Neutrophil (primary cell): ENCODE results near the gene SMAGP.

Experiments
- H3K27ac ChIP-seq: fragments of 200-600 bp; sonication (generic); 2 replicates; pipeline ENCODE4 v1.5.1; 2016; ENCODE audit warnings: mild to moderate bottlenecking, moderate library complexity
- H3K27me3 ChIP-seq: fragments of 200-600 bp; sonication (generic); 2 replicates; pipeline ENCODE4 v1.6.0; 2016; ENCODE audit warnings: mild to moderate bottlenecking
- H3K36me3 ChIP-seq: fragments of 200-600 bp; sonication (generic); 2 replicates; pipeline ENCODE4 v1.5.1; 2017
- H3K4me1 ChIP-seq, 2 experiments: fragments of 200-600 bp in 1 of 2; sonication (generic) in 1 of 2; 1 replicate in 1 of 2; 2 replicates in 1 of 2; pipeline versions ENCODE4 v1.5.1 to v1.6.1; 2013 to 2016; ENCODE audit warnings: low read depth in 1 of 2, low read length in 1 of 2, mild to moderate bottlenecking in 1 of 2, moderate library complexity in 1 of 2; ENCODE audit not compliant: control insufficient read depth in 1 of 2, insufficient read depth in 1 of 2
- H3K4me3 ChIP-seq, 2 experiments: fragments of 200-600 bp in 1 of 2; sonication (generic) in 1 of 2; 1 replicate in 1 of 2; 2 replicates in 1 of 2; pipeline ENCODE4 v1.5.1; 2013 to 2016; ENCODE audit warnings: low read depth in 1 of 2, low read length in 1 of 2, mild to moderate bottlenecking in 1 of 2, moderate library complexity in 1 of 2
- H3K9me3 ChIP-seq: fragments of 200-600 bp; sonication (generic); 2 replicates; pipeline ENCODE4 v1.5.1; 2016
- CTCF ChIP-seq: fragments of 200-600 bp; sonication (generic); IDR thresholded peaks from 2 replicates; pipeline ENCODE4 v1.5.1; 2016; ENCODE audit warnings: antibody characterized with exemption

Gene SMAGP

GRCh38 chr12:51199366-51199945 is 70.8 kb downstream of the SMAGP start:
- TF ChIP-seq CTCF: no peak
- Histone ChIP-seq H3K4me3 (no peak overlapping the region), H3K27ac (no peak overlapping the region), H3K9me3 (no peaks in the 10 kb centered on the region), H3K4me1 (no peaks in the 10 kb centered on the region), H3K27me3 (no peaks in the 10 kb centered on the region), H3K36me3 (no peaks in the 10 kb centered on the region)

GRCh38 chr12:51198568-51199365 is 71.4 kb downstream of the SMAGP start:
- TF ChIP-seq CTCF: no peak

GRCh38 chr12:51197736-51198567 is 72.3 kb downstream of the SMAGP start:
- H3K9me3 ChIP-seq: no peaks in the 10 kb centered on the region
- H3K4me1 ChIP-seq: no peaks in the 10 kb centered on the region
- no peak overlapping the region for H3K4me3 ChIP-seq
- no peak overlapping the region for H3K27ac ChIP-seq
- no peak for TF ChIP-seq CTCF
- H3K27me3 ChIP-seq: no peaks in the 10 kb centered on the region
- H3K36me3 ChIP-seq: no peaks in the 10 kb centered on the region

More at GRCh38 chr12:51198568-51199365, 71.4 kb downstream of the SMAGP start:
- no peak overlapping the region for H3K27ac ChIP-seq
- H3K4me3 ChIP-seq: no peak overlapping the region
- H3K36me3 ChIP-seq: no peaks in the 10 kb centered on the region
- H3K27me3 ChIP-seq: no peaks in the 10 kb centered on the region
- H3K4me1 ChIP-seq: no peaks in the 10 kb centered on the region
- no peaks in the 10 kb centered on the region for H3K9me3 ChIP-seq

GRCh38 chr12:51196547-51196946 is 73.7 kb downstream of the SMAGP start:
- Histone ChIP-seq H3K27ac (no peak overlapping the region), H3K9me3 (no peaks in the 10 kb centered on the region), H3K36me3 (no peaks in the 10 kb centered on the region), H3K27me3 (no peaks in the 10 kb centered on the region), H3K4me3 (no peak overlapping the region), H3K4me1 (no peaks in the 10 kb centered on the region)
- no peak for TF ChIP-seq CTCF

- TF ChIP-seq CTCF: no peak
- Histone ChIP-seq H3K9me3 (no peaks in the 10 kb centered on the region), H3K4me1 (no peaks in the 10 kb centered on the region), H3K27ac (no peak overlapping the region), H3K4me3 (no peak overlapping the region), H3K36me3 (no peaks in the 10 kb centered on the region), H3K27me3 (no peaks in the 10 kb centered on the region)
Observed at GRCh38 chr12:51195841-51196240, 74.4 kb downstream of the SMAGP start.
